GM23338 (cell line): ENCODE measurements around the gene KRTAP1-4. TPM values are rescaled to one million over a fixed set of nuclear protein-coding genes. Genes with fewer than 3 reads are reported as not detected.

Source experiments
- ATAC-seq: fragments of 200-7000 bp; cut with Tn5 transposase; 3 replicates; pipeline ENCODE4 v1.9.1; 2020
- DNase-seq: peaks from one replicate; pipeline ENCODE4 v3.0.0-alpha.2; 2015; ENCODE audit warnings: low spot score
- H2AFZ ChIP-seq: fragments of 200-600 bp; sonication (generic); 2 replicates; pipeline ENCODE4 v1.8.0; 2016; ENCODE audit warnings: antibody characterized with exemption, mild to moderate bottlenecking, moderate library complexity
- H3F3A ChIP-seq: fragments of 200-600 bp; sonication (generic); replicated peaks from 2 replicates; pipeline ENCODE4 v1.8.0; 2017; ENCODE audit warnings: antibody characterized with exemption, mixed run types, low read depth
- H3K27ac ChIP-seq: fragments of 200-600 bp; sonication (generic); 2 replicates; pipeline ENCODE4 v1.6.1; 2016; ENCODE audit warnings: low read depth
- H3K27me3 ChIP-seq: fragments of 200-600 bp; sonication (generic); 2 replicates; pipeline ENCODE4 v1.8.0; 2016; ENCODE audit warnings: mild to moderate bottlenecking, mixed run types, moderate library complexity; ENCODE audit not compliant: insufficient read depth
- H3K36me3 ChIP-seq: fragments of 200-600 bp; sonication (generic); 2 replicates; pipeline ENCODE4 v1.8.0; 2016; ENCODE audit warnings: mild to moderate bottlenecking; ENCODE audit not compliant: insufficient read depth
- H3K4me1 ChIP-seq: fragments of 200-600 bp; sonication (generic); 2 replicates; pipeline ENCODE4 v1.8.0; 2016; ENCODE audit warnings: mild to moderate bottlenecking, moderate library complexity; ENCODE audit not compliant: insufficient read depth
- H3K4me2 ChIP-seq: fragments of 200-600 bp; sonication (generic); 2 replicates; pipeline ENCODE4 v1.7.1; 2017; ENCODE audit warnings: mixed run types
- H3K4me3 ChIP-seq: fragments of 200-600 bp; sonication (generic); 2 replicates; pipeline ENCODE4 v1.6.1; 2016; ENCODE audit warnings: mixed run types
- H3K79me2 ChIP-seq: fragments of 200-600 bp; sonication (generic); replicated peaks from 2 replicates; pipeline ENCODE4 v1.8.0; 2017; ENCODE audit warnings: mild to moderate bottlenecking; ENCODE audit not compliant: insufficient read depth
- H3K9me2 ChIP-seq: fragments of 200-600 bp; sonication (generic); 2 replicates; pipeline ENCODE4 v1.8.0; 2017; ENCODE audit not compliant: insufficient read depth
- H4K20me1 ChIP-seq: fragments of 200-600 bp; sonication (generic); replicated peaks from 2 replicates; pipeline ENCODE4 v1.8.0; 2017; ENCODE audit warnings: mild to moderate bottlenecking; ENCODE audit not compliant: insufficient read depth
- H3K27ac Mint-ChIP-seq: 2 replicates; pipeline ENCODE4 v1.8.0; 2020; ENCODE audit warnings: inconsistent platforms, mild to moderate bottlenecking, moderate library complexity, mixed read lengths
- H3K27me3 Mint-ChIP-seq: 3 replicates; pipeline ENCODE4 v1.8.0; 2022; ENCODE audit warnings: low read depth, mild to moderate bottlenecking, moderate library complexity, mixed read lengths, inconsistent platforms; ENCODE audit not compliant: insufficient read depth, poor library complexity
- H3K36me3 Mint-ChIP-seq: 3 replicates; pipeline ENCODE4 v1.8.0; 2021; ENCODE audit warnings: low read depth, mild to moderate bottlenecking, inconsistent platforms, moderate library complexity, mixed read lengths
- H3K4me1 Mint-ChIP-seq: 3 replicates; pipeline ENCODE4 v1.8.0; 2020; ENCODE audit warnings: mild to moderate bottlenecking, inconsistent platforms, mixed read lengths
- H3K4me3 Mint-ChIP-seq: 3 replicates; pipeline ENCODE4 v1.8.0; 2021; ENCODE audit warnings: moderate library complexity, mild to moderate bottlenecking, inconsistent platforms, mixed read lengths
- H3K9me3 Mint-ChIP-seq: 3 replicates; pipeline ENCODE4 v1.8.0; 2020; ENCODE audit warnings: moderate library complexity, mild to moderate bottlenecking, inconsistent platforms, mixed read lengths
- CREB1 ChIP-seq: fragments of 250-450 bp; sonication (Bioruptor Pico); IDR thresholded peaks from 2 replicates; pipeline ENCODE4 v1.5.0; 2020; ENCODE audit warnings: low read depth, mild to moderate bottlenecking, moderate library complexity
- JUNB ChIP-seq: IDR thresholded peaks from one replicate; pipeline ENCODE4 v1.6.1; 2016; ENCODE audit warnings: antibody characterized with exemption; ENCODE audit not compliant: unreplicated experiment
- NANOG ChIP-seq: IDR thresholded peaks from 2 replicates; pipeline ENCODE4 v1.6.1; 2016; ENCODE audit warnings: antibody characterized with exemption, borderline replicate concordance
- POLR2AphosphoS5 ChIP-seq: IDR thresholded peaks from 2 replicates; pipeline ENCODE4 v1.6.1; 2016; ENCODE audit warnings: antibody characterized with exemption, low read depth
- STAT1 ChIP-seq: IDR thresholded peaks from one replicate; pipeline ENCODE4 v1.6.1; 2016; ENCODE audit warnings: antibody characterized with exemption; ENCODE audit not compliant: unreplicated experiment
- ZNF114 ChIP-seq: fragments of 250-450 bp; sonication (Bioruptor Pico); IDR thresholded peaks from 2 replicates; pipeline ENCODE4 v1.5.0; 2020; ENCODE audit warnings: mild to moderate bottlenecking, moderate library complexity
- ZNF331 ChIP-seq: fragments of 250-450 bp; sonication (Bioruptor Pico); IDR thresholded peaks from 2 replicates; pipeline ENCODE4 v1.5.0; 2020; ENCODE audit warnings: low read depth, mild to moderate bottlenecking, moderate library complexity
- polyA plus RNA-seq: library from polyadenylated mRNA; unstranded; fragments of >200 nt; fragmentation: Nextera tagmentation; extraction: Ambion mirVana; gene quantifications from 2 replicates; pipeline ENCODE4 v1.2.1, GENCODE V29; 2016
- total RNA-seq: library from RNA; depleted of rRNA; stranded (reverse); fragments of >200 nt; shearing (Covaris generic); gene quantifications from 2 replicates; pipeline ENCODE4 v1.2.3, GENCODE V29; 2014
- TF ChIP-seq, protein P1 (sequence below): fragments of 250-450 bp; sonication (Bioruptor Pico); IDR thresholded peaks from 2 replicates; pipeline ENCODE4 v1.5.0; 2020; ENCODE audit warnings: mild to moderate bottlenecking, moderate library complexity
- TF ChIP-seq, protein P2 (sequence below), 2 experiments: fragments of 200-600 bp in 1 of 2; sonication (generic) in 1 of 2; conservative IDR thresholded peaks; 2 replicates each; pipeline versions ENCODE4 v1.5.1 to v1.6.1; 2016 to 2017; ENCODE audit warnings: antibody characterized with exemption in 2 of 2, low read depth in 2 of 2, mild to moderate bottlenecking in 2 of 2, moderate library complexity in 1 of 2
- TF ChIP-seq, protein P3 (sequence below): IDR thresholded peaks from 2 replicates; pipeline ENCODE4 v1.6.1; 2016; ENCODE audit warnings: antibody characterized with exemption

The KRTAP1-4 gene
- total and polyA plus RNA-seq, 2 experiments from 2014 or later, result not detected

GRCh38 chr17:41019415-41019814 is 10.6 kb downstream of the KRTAP1-4 start:
- Histone ChIP-seq H3K4me3 (no peak overlapping the region), H3K9me2 (no peaks in the 10 kb centered on the region), H3K27me3 (no peaks in the 10 kb centered on the region), H3K4me1 (no peaks in the 10 kb centered on the region), H3F3A (no peaks in the 10 kb centered on the region), H2AFZ (no peak overlapping the region), H3K4me2 (no peak overlapping the region), H4K20me1 (no peaks in the 10 kb centered on the region), H3K79me2 (no peaks in the 10 kb centered on the region), H3K27ac (no peak overlapping the region), H3K36me3 (no peaks in the 10 kb centered on the region)
- ATAC-seq, result no peak
- H3K4me1 Mint-ChIP-seq, result no peaks in the 10 kb centered on the region
- H3K4me3 Mint-ChIP-seq, result no peak overlapping the region
- no peak for DNase-seq
- TF ChIP-seq ZNF114 (CRISPR knock-in tag) (no peak), NANOG (no peak), JUNB (no peak), POLR2AphosphoS5 (no peak), CREB1 (CRISPR knock-in tag) (no peak), STAT1 (no peak), ZNF331 (CRISPR knock-in tag) (no peak)
- TF ChIP-seq, protein P1, sequence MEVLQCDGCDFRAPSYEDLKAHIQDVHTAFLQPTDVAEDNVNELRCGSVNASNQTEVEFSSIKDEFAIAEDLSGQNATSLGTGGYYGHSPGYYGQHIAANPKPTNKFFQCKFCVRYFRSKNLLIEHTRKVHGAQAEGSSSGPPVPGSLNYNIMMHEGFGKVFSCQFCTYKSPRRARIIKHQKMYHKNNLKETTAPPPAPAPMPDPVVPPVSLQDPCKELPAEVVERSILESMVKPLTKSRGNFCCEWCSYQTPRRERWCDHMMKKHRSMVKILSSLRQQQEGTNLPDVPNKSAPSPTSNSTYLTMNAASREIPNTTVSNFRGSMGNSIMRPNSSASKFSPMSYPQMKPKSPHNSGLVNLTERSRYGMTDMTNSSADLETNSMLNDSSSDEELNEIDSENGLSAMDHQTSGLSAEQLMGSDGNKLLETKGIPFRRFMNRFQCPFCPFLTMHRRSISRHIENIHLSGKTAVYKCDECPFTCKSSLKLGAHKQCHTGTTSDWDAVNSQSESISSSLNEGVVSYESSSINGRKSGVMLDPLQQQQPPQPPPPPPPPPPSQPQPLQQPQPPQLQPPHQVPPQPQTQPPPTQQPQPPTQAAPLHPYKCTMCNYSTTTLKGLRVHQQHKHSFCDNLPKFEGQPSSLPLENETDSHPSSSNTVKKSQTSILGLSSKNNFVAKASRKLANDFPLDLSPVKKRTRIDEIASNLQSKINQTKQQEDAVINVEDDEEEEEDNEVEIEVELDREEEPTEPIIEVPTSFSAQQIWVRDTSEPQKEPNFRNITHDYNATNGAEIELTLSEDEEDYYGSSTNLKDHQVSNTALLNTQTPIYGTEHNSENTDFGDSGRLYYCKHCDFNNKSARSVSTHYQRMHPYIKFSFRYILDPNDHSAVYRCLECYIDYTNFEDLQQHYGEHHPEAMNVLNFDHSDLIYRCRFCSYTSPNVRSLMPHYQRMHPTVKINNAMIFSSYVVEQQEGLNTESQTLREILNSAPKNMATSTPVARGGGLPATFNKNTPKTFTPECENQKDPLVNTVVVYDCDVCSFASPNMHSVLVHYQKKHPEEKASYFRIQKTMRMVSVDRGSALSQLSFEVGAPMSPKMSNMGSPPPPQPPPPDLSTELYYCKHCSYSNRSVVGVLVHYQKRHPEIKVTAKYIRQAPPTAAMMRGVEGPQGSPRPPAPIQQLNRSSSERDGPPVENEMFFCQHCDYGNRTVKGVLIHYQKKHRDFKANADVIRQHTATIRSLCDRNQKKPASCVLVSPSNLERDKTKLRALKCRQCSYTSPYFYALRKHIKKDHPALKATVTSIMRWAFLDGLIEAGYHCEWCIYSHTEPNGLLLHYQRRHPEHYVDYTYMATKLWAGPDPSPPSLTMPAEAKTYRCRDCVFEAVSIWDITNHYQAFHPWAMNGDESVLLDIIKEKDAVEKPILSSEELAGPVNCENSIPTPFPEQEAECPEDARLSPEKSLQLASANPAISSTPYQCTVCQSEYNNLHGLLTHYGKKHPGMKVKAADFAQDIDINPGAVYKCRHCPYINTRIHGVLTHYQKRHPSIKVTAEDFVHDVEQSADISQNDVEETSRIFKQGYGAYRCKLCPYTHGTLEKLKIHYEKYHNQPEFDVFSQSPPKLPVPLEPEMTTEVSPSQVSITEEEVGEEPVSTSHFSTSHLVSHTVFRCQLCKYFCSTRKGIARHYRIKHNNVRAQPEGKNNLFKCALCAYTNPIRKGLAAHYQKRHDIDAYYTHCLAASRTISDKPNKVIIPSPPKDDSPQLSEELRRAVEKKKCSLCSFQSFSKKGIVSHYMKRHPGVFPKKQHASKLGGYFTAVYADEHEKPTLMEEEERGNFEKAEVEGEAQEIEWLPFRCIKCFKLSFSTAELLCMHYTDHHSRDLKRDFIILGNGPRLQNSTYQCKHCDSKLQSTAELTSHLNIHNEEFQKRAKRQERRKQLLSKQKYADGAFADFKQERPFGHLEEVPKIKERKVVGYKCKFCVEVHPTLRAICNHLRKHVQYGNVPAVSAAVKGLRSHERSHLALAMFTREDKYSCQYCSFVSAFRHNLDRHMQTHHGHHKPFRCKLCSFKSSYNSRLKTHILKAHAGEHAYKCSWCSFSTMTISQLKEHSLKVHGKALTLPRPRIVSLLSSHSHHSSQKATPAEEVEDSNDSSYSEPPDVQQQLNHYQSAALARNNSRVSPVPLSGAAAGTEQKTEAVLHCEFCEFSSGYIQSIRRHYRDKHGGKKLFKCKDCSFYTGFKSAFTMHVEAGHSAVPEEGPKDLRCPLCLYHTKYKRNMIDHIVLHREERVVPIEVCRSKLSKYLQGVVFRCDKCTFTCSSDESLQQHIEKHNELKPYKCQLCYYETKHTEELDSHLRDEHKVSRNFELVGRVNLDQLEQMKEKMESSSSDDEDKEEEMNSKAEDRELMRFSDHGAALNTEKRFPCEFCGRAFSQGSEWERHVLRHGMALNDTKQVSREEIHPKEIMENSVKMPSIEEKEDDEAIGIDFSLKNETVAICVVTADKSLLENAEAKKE (CRISPR knock-in tag), result no peak
- TF ChIP-seq, protein P2, sequence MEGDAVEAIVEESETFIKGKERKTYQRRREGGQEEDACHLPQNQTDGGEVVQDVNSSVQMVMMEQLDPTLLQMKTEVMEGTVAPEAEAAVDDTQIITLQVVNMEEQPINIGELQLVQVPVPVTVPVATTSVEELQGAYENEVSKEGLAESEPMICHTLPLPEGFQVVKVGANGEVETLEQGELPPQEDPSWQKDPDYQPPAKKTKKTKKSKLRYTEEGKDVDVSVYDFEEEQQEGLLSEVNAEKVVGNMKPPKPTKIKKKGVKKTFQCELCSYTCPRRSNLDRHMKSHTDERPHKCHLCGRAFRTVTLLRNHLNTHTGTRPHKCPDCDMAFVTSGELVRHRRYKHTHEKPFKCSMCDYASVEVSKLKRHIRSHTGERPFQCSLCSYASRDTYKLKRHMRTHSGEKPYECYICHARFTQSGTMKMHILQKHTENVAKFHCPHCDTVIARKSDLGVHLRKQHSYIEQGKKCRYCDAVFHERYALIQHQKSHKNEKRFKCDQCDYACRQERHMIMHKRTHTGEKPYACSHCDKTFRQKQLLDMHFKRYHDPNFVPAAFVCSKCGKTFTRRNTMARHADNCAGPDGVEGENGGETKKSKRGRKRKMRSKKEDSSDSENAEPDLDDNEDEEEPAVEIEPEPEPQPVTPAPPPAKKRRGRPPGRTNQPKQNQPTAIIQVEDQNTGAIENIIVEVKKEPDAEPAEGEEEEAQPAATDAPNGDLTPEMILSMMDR (conservative IDR thresholded peaks at IDR 0.05; ENCODE audit: low read depth in 2 of 2), result no peak
- TF ChIP-seq, protein P3, sequence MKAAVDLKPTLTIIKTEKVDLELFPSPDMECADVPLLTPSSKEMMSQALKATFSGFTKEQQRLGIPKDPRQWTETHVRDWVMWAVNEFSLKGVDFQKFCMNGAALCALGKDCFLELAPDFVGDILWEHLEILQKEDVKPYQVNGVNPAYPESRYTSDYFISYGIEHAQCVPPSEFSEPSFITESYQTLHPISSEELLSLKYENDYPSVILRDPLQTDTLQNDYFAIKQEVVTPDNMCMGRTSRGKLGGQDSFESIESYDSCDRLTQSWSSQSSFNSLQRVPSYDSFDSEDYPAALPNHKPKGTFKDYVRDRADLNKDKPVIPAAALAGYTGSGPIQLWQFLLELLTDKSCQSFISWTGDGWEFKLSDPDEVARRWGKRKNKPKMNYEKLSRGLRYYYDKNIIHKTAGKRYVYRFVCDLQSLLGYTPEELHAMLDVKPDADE, result no peak
- no peaks in the 10 kb centered on the region for H3K9me3 Mint-ChIP-seq
- no peak overlapping the region for H3K27ac Mint-ChIP-seq
- H3K36me3 Mint-ChIP-seq, result no peaks in the 10 kb centered on the region
- H3K27me3 Mint-ChIP-seq, result no peaks in the 10 kb centered on the region
